Mesenchymal stem cell (in vitro differentiated cells and primary cell): ENCODE measurements around the gene ZNF451.

Experiments
- DNase-seq: peaks from one replicate; pipeline ENCODE4 v3.0.0-alpha.2; 2013
- H2AFZ ChIP-seq: one replicate; pipeline ENCODE4 v1.6.1; 2013; ENCODE audit warnings: low read depth, mild to moderate bottlenecking, control low read depth, inconsistent platforms, low read length, moderate library complexity
- H2AK5ac ChIP-seq: 2 replicates; pipeline ENCODE4 v1.6.1; 2013; ENCODE audit warnings: low read length, moderate library complexity, mild to moderate bottlenecking, inconsistent platforms; ENCODE audit not compliant: severe bottlenecking
- H2BK120ac ChIP-seq: one replicate; pipeline ENCODE4 v1.6.1; 2013; ENCODE audit warnings: low read depth, mild to moderate bottlenecking, inconsistent platforms, low read length, moderate library complexity
- H2BK12ac ChIP-seq, 2 experiments: one replicate each; pipeline ENCODE4 v1.6.1; 2013; ENCODE audit warnings: inconsistent platforms in 2 of 2, low read length in 2 of 2, mild to moderate bottlenecking in 2 of 2, moderate library complexity in 2 of 2, control low read depth in 1 of 2
- H2BK15ac ChIP-seq: one replicate; pipeline ENCODE4 v1.6.1; 2013; ENCODE audit warnings: mild to moderate bottlenecking, low read depth, inconsistent platforms; ENCODE audit not compliant: poor library complexity, severe bottlenecking
- H2BK5ac ChIP-seq: 2 replicates; pipeline ENCODE4 v1.6.1; 2013; ENCODE audit warnings: low read depth, mild to moderate bottlenecking, low read length, control low read depth, inconsistent platforms; ENCODE audit not compliant: poor library complexity, severe bottlenecking
- H3K14ac ChIP-seq, 2 experiments: one replicate each; pipeline ENCODE4 v1.6.1; 2013; ENCODE audit warnings: inconsistent platforms in 2 of 2, low read length in 2 of 2, control low read depth in 1 of 2, mild to moderate bottlenecking in 1 of 2, moderate library complexity in 1 of 2
- H3K18ac ChIP-seq, 2 experiments: one replicate each; pipeline ENCODE4 v1.6.1; 2013; ENCODE audit warnings: inconsistent platforms in 2 of 2, low read length in 2 of 2, control low read depth in 1 of 2, low read depth in 1 of 2, mild to moderate bottlenecking in 1 of 2
- H3K23ac ChIP-seq, 2 experiments: one replicate each; pipeline ENCODE4 v1.6.1; 2013; ENCODE audit warnings: inconsistent platforms in 2 of 2, low read length in 2 of 2, mild to moderate bottlenecking in 2 of 2, moderate library complexity in 2 of 2, control low read depth in 1 of 2
- H3K27ac ChIP-seq: 2 replicates; pipeline ENCODE4 v1.5.1; 2013; ENCODE audit warnings: mild to moderate bottlenecking, moderate library complexity, low read length, control low read depth, inconsistent platforms; ENCODE audit not compliant: poor library complexity, severe bottlenecking
- H3K27me3 ChIP-seq, 2 experiments: 2 replicates each; pipeline versions ENCODE4 v1.6.1 to v1.7.0; 2013; ENCODE audit warnings: low read length in 2 of 2, mild to moderate bottlenecking in 2 of 2, moderate library complexity in 2 of 2, control low read depth in 1 of 2, inconsistent platforms in 1 of 2; ENCODE audit not compliant: control insufficient read depth in 1 of 2, insufficient read depth in 1 of 2
- H3K36me3 ChIP-seq, 2 experiments: 2 replicates each; pipeline versions ENCODE4 v1.6.1 to v1.7.0; 2013; ENCODE audit warnings: low read length in 2 of 2, control low read depth in 1 of 2, inconsistent platforms in 1 of 2, low read depth in 1 of 2, mild to moderate bottlenecking in 1 of 2; ENCODE audit not compliant: insufficient read depth in 2 of 2, control insufficient read depth in 1 of 2
- H3K4ac ChIP-seq, 2 experiments: one replicate each; pipeline ENCODE4 v1.6.1; 2013; ENCODE audit warnings: inconsistent platforms in 2 of 2, low read length in 2 of 2, mild to moderate bottlenecking in 2 of 2, moderate library complexity in 2 of 2, control low read depth in 1 of 2, low read depth in 1 of 2
- H3K4me1 ChIP-seq: 2 replicates; pipeline ENCODE4 v1.6.1; 2013; ENCODE audit warnings: low read depth, low read length, control low read depth; ENCODE audit not compliant: control insufficient read depth, insufficient read depth
- H3K4me2 ChIP-seq: 2 replicates; pipeline ENCODE4 v1.6.1; 2013; ENCODE audit warnings: low read length, mild to moderate bottlenecking, inconsistent platforms; ENCODE audit not compliant: poor library complexity, severe bottlenecking
- H3K4me3 ChIP-seq, 2 experiments: 2 replicates each; pipeline versions ENCODE4 v1.5.1 to v1.7.0; 2013; ENCODE audit warnings: low read length in 2 of 2, mild to moderate bottlenecking in 2 of 2, control low read depth in 1 of 2, low read depth in 1 of 2; ENCODE audit not compliant: insufficient read depth in 1 of 2
- H3K79me1 ChIP-seq: replicated peaks from 2 replicates; pipeline ENCODE4 v1.6.1; 2013; ENCODE audit warnings: mild to moderate bottlenecking, control low read depth, low read length, inconsistent platforms; ENCODE audit not compliant: poor library complexity, severe bottlenecking
- H3K9ac ChIP-seq: 2 replicates; pipeline ENCODE4 v1.7.0; 2013; ENCODE audit warnings: mild to moderate bottlenecking, low read length, moderate library complexity
- H3K9me3 ChIP-seq: 2 replicates; pipeline ENCODE4 v1.7.0; 2013; ENCODE audit warnings: mild to moderate bottlenecking, low read length; ENCODE audit not compliant: control insufficient read depth
- H4K8ac ChIP-seq: one replicate; pipeline ENCODE4 v1.6.1; 2013; ENCODE audit warnings: inconsistent platforms, mild to moderate bottlenecking, low read length, moderate library complexity
- H4K91ac ChIP-seq: one replicate; pipeline ENCODE4 v1.6.1; 2013; ENCODE audit warnings: mild to moderate bottlenecking, low read length, inconsistent platforms
- WGBS: methylation state at CpG from one replicate; pipeline ENCODE4 v1.1.7; 2013; ENCODE audit warnings: mixed read lengths; 5-methylcytosine and 5-hydroxymethylcytosine counted together

Gene ZNF451

GRCh38 chr6:57064809-57065208, 25.2 kb upstream of the ZNF451 start:
- Histone ChIP-seq H3K27ac (peak overlapping the region; percentile 30), H3K18ac (no peak overlapping the region), H3K9me3 (no peaks in the 10 kb centered on the region), H3K4me1 (no peaks in the 10 kb centered on the region), H3K27me3 (no peaks in the 10 kb centered on the region), H3K4me3 (no peak overlapping the region), H2BK15ac (no peak overlapping the region), H4K91ac (no peak overlapping the region), H3K79me1 (peaks cover 9% of the 10 kb centered on the region), H2AFZ (no peak overlapping the region), H3K4me2 (no peak overlapping the region), H3K4ac (no peak overlapping the region), H4K8ac (no peak overlapping the region), H2BK12ac (no peak overlapping the region), H3K9ac (peak overlapping the region; percentile 37), H2AK5ac (no peak overlapping the region), H3K36me3 (peaks cover 8 to 70% of the 10 kb centered on the region in 2 experiments), H3K23ac (no peak overlapping the region), H3K14ac (no peak overlapping the region), H2BK120ac (no peak overlapping the region), H2BK5ac (no peak overlapping the region)
- no peak for DNase-seq
- no CpG with 5 or more reads among the region's 1 CpG for WGBS

GRCh38 chr6:57068061-57068460, 21.9 kb upstream of the ZNF451 start:
- no peak overlapping the region for H4K8ac ChIP-seq
- H3K4me2 ChIP-seq: no peak overlapping the region
- H4K91ac ChIP-seq: no peak overlapping the region
- no peak overlapping the region for H3K4ac ChIP-seq
- no peak overlapping the region for H2AK5ac ChIP-seq
- no peak overlapping the region for H3K4me3 ChIP-seq
- no peak overlapping the region for H2BK5ac ChIP-seq
- no peaks in the 10 kb centered on the region for H3K9me3 ChIP-seq
- no peak overlapping the region for H2AFZ ChIP-seq
- H3K18ac ChIP-seq: no peak overlapping the region
- no peak overlapping the region for H2BK120ac ChIP-seq
- no peaks in the 10 kb centered on the region for H3K4me1 ChIP-seq
- no peaks in the 10 kb centered on the region for H3K27me3 ChIP-seq
- H2BK12ac ChIP-seq: no peak overlapping the region
- no peak overlapping the region for H3K14ac ChIP-seq
- no peak overlapping the region for H3K27ac ChIP-seq
- WGBS: no CpG with 5 or more reads among the region's 1 CpG
- H3K23ac ChIP-seq: no peak overlapping the region
- no peak overlapping the region for H2BK15ac ChIP-seq
- no peak overlapping the region for H3K9ac ChIP-seq
- peaks cover 3 to 58% of the 10 kb centered on the region in 2 experiments for H3K36me3 ChIP-seq
- DNase-seq: no peak
- peaks cover 9% of the 10 kb centered on the region for H3K79me1 ChIP-seq

GRCh38 chr6:57069228-57069627, 20.8 kb upstream of the ZNF451 start:
- no peak overlapping the region for H2AK5ac ChIP-seq
- no peaks in the 10 kb centered on the region for H3K4me1 ChIP-seq
- 94% methylated on average over 4 of the region's 4 CpGs for WGBS
- no peaks in the 10 kb centered on the region for H3K27me3 ChIP-seq
- H4K8ac ChIP-seq: no peak overlapping the region
- H3K18ac ChIP-seq: no peak overlapping the region
- no peak overlapping the region for H2BK12ac ChIP-seq
- H3K4me3 ChIP-seq: no peak overlapping the region
- H3K9ac ChIP-seq: no peak overlapping the region
- H3K27ac ChIP-seq: no peak overlapping the region
- H3K14ac ChIP-seq: no peak overlapping the region
- H2BK5ac ChIP-seq: no peak overlapping the region
- H2AFZ ChIP-seq: no peak overlapping the region
- H3K4me2 ChIP-seq: no peak overlapping the region
- peaks cover 3 to 56% of the 10 kb centered on the region in 2 experiments for H3K36me3 ChIP-seq
- H2BK120ac ChIP-seq: no peak overlapping the region
- H3K23ac ChIP-seq: no peak overlapping the region
- no peaks in the 10 kb centered on the region for H3K9me3 ChIP-seq
- no peak overlapping the region for H2BK15ac ChIP-seq
- H4K91ac ChIP-seq: no peak overlapping the region
- peaks cover 9% of the 10 kb centered on the region for H3K79me1 ChIP-seq
- DNase-seq: no peak
- no peak overlapping the region for H3K4ac ChIP-seq

GRCh38 chr6:57069920-57070331, 20.1 kb upstream of the ZNF451 start:
- no peaks in the 10 kb centered on the region for H3K27me3 ChIP-seq
- H3K27ac ChIP-seq: no peak overlapping the region
- WGBS: 86% methylated on average over 9 of the region's 9 CpGs
- no peak overlapping the region for H3K4me2 ChIP-seq
- peaks cover 3 to 55% of the 10 kb centered on the region in 2 experiments for H3K36me3 ChIP-seq
- H4K91ac ChIP-seq: no peak overlapping the region
- no peak overlapping the region for H2AFZ ChIP-seq
- no peak overlapping the region for H2BK15ac ChIP-seq
- no peaks in the 10 kb centered on the region for H3K9me3 ChIP-seq
- no peak overlapping the region for H3K23ac ChIP-seq
- no peak overlapping the region for H3K14ac ChIP-seq
- H3K18ac ChIP-seq: no peak overlapping the region
- H2AK5ac ChIP-seq: no peak overlapping the region
- H2BK5ac ChIP-seq: no peak overlapping the region
- no peak overlapping the region for H2BK12ac ChIP-seq
- H3K9ac ChIP-seq: no peak overlapping the region
- peaks cover 9% of the 10 kb centered on the region for H3K79me1 ChIP-seq
- no peak overlapping the region for H2BK120ac ChIP-seq
- no peaks in the 10 kb centered on the region for H3K4me1 ChIP-seq
- no peak overlapping the region for H4K8ac ChIP-seq
- no peak for DNase-seq
- no peak overlapping the region for H3K4me3 ChIP-seq
- H3K4ac ChIP-seq: no peak overlapping the region
